ENCODE results near the gene SMCP. TPM values are rescaled to one million over a fixed set of nuclear protein-coding genes. Genes with fewer than 3 reads are reported as not detected.

Gene SMCP
- total and polyA plus RNA-seq, 2 experiments from 2014 or later: not detected

- no peaks in the 10 kb centered on the region for H3K4me1 ChIP-seq (ENCODE audit: insufficient read depth)
- no peaks in the 10 kb centered on the region for H3K79me2 ChIP-seq (replicated peaks; ENCODE audit: insufficient read depth)
- no peaks in the 10 kb centered on the region for H4K20me1 ChIP-seq (replicated peaks; ENCODE audit: insufficient read depth)
- no peak overlapping the region for H3K4me3 ChIP-seq
- Mint-ChIP-seq H3K27ac (no peak overlapping the region), H3K27me3 (ENCODE audit: insufficient read depth, low read depth, poor library complexity) (peaks cover 6% of the 10 kb centered on the region), H3K4me3 (no peak overlapping the region), H3K4me1 (no peaks in the 10 kb centered on the region), H3K36me3 (ENCODE audit: low read depth) (peaks cover 3% of the 10 kb centered on the region; the same call in 1 of the 3 replicates), H3K9me3 (peaks cover 2% of the 10 kb centered on the region; the same call in 2 of the 3 replicates)
- no peak overlapping the region for H3K4me2 ChIP-seq
- no peak overlapping the region for H3K27ac ChIP-seq (ENCODE audit: low read depth)
- no peaks in the 10 kb centered on the region for H3K36me3 ChIP-seq (ENCODE audit: insufficient read depth)
- ATAC-seq (no peak), DNase-seq (ENCODE audit: low spot score) (no peak)
- 0 out of 2 replicates have a peak, but pooled peaks cover 9% of the 10 kb centered on the region for H3K9me2 ChIP-seq (ENCODE audit: insufficient read depth)
- no peak overlapping the region for H2AFZ ChIP-seq
- H3F3A ChIP-seq (replicated peaks; ENCODE audit: low read depth): no peaks in the 10 kb centered on the region
- TF ChIP-seq ZNF114 (CRISPR knock-in tag; IDR thresholded peaks at IDR 0.05) (no peak), ETS1 (IDR thresholded peaks at IDR 0.05) (no peak), NANOG (IDR thresholded peaks at IDR 0.05; ENCODE audit: borderline replicate concordance) (no peak)
- TF ChIP-seq, protein P1, sequence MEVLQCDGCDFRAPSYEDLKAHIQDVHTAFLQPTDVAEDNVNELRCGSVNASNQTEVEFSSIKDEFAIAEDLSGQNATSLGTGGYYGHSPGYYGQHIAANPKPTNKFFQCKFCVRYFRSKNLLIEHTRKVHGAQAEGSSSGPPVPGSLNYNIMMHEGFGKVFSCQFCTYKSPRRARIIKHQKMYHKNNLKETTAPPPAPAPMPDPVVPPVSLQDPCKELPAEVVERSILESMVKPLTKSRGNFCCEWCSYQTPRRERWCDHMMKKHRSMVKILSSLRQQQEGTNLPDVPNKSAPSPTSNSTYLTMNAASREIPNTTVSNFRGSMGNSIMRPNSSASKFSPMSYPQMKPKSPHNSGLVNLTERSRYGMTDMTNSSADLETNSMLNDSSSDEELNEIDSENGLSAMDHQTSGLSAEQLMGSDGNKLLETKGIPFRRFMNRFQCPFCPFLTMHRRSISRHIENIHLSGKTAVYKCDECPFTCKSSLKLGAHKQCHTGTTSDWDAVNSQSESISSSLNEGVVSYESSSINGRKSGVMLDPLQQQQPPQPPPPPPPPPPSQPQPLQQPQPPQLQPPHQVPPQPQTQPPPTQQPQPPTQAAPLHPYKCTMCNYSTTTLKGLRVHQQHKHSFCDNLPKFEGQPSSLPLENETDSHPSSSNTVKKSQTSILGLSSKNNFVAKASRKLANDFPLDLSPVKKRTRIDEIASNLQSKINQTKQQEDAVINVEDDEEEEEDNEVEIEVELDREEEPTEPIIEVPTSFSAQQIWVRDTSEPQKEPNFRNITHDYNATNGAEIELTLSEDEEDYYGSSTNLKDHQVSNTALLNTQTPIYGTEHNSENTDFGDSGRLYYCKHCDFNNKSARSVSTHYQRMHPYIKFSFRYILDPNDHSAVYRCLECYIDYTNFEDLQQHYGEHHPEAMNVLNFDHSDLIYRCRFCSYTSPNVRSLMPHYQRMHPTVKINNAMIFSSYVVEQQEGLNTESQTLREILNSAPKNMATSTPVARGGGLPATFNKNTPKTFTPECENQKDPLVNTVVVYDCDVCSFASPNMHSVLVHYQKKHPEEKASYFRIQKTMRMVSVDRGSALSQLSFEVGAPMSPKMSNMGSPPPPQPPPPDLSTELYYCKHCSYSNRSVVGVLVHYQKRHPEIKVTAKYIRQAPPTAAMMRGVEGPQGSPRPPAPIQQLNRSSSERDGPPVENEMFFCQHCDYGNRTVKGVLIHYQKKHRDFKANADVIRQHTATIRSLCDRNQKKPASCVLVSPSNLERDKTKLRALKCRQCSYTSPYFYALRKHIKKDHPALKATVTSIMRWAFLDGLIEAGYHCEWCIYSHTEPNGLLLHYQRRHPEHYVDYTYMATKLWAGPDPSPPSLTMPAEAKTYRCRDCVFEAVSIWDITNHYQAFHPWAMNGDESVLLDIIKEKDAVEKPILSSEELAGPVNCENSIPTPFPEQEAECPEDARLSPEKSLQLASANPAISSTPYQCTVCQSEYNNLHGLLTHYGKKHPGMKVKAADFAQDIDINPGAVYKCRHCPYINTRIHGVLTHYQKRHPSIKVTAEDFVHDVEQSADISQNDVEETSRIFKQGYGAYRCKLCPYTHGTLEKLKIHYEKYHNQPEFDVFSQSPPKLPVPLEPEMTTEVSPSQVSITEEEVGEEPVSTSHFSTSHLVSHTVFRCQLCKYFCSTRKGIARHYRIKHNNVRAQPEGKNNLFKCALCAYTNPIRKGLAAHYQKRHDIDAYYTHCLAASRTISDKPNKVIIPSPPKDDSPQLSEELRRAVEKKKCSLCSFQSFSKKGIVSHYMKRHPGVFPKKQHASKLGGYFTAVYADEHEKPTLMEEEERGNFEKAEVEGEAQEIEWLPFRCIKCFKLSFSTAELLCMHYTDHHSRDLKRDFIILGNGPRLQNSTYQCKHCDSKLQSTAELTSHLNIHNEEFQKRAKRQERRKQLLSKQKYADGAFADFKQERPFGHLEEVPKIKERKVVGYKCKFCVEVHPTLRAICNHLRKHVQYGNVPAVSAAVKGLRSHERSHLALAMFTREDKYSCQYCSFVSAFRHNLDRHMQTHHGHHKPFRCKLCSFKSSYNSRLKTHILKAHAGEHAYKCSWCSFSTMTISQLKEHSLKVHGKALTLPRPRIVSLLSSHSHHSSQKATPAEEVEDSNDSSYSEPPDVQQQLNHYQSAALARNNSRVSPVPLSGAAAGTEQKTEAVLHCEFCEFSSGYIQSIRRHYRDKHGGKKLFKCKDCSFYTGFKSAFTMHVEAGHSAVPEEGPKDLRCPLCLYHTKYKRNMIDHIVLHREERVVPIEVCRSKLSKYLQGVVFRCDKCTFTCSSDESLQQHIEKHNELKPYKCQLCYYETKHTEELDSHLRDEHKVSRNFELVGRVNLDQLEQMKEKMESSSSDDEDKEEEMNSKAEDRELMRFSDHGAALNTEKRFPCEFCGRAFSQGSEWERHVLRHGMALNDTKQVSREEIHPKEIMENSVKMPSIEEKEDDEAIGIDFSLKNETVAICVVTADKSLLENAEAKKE (CRISPR knock-in tag; IDR thresholded peaks at IDR 0.05): no peak
- TF ChIP-seq, protein P2, sequence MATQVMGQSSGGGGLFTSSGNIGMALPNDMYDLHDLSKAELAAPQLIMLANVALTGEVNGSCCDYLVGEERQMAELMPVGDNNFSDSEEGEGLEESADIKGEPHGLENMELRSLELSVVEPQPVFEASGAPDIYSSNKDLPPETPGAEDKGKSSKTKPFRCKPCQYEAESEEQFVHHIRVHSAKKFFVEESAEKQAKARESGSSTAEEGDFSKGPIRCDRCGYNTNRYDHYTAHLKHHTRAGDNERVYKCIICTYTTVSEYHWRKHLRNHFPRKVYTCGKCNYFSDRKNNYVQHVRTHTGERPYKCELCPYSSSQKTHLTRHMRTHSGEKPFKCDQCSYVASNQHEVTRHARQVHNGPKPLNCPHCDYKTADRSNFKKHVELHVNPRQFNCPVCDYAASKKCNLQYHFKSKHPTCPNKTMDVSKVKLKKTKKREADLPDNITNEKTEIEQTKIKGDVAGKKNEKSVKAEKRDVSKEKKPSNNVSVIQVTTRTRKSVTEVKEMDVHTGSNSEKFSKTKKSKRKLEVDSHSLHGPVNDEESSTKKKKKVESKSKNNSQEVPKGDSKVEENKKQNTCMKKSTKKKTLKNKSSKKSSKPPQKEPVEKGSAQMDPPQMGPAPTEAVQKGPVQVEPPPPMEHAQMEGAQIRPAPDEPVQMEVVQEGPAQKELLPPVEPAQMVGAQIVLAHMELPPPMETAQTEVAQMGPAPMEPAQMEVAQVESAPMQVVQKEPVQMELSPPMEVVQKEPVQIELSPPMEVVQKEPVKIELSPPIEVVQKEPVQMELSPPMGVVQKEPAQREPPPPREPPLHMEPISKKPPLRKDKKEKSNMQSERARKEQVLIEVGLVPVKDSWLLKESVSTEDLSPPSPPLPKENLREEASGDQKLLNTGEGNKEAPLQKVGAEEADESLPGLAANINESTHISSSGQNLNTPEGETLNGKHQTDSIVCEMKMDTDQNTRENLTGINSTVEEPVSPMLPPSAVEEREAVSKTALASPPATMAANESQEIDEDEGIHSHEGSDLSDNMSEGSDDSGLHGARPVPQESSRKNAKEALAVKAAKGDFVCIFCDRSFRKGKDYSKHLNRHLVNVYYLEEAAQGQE (IDR thresholded peaks at IDR 0.05; ENCODE audit: unreplicated experiment): no peak
- no peaks in the 10 kb centered on the region for H3K27me3 ChIP-seq (ENCODE audit: insufficient read depth)
Observed at GRCh38 chr1:152880907-152881306, 2.8 kb downstream of the SMCP start.
